NCI-H774 (cell line): ENCODE data around the gene IGF1R.

Experiments
- DNase-seq: peaks from one replicate; lab custom pipeline; 2025; lab: John Stamatoyannopoulos, UW

Gene IGF1R

DNA sequence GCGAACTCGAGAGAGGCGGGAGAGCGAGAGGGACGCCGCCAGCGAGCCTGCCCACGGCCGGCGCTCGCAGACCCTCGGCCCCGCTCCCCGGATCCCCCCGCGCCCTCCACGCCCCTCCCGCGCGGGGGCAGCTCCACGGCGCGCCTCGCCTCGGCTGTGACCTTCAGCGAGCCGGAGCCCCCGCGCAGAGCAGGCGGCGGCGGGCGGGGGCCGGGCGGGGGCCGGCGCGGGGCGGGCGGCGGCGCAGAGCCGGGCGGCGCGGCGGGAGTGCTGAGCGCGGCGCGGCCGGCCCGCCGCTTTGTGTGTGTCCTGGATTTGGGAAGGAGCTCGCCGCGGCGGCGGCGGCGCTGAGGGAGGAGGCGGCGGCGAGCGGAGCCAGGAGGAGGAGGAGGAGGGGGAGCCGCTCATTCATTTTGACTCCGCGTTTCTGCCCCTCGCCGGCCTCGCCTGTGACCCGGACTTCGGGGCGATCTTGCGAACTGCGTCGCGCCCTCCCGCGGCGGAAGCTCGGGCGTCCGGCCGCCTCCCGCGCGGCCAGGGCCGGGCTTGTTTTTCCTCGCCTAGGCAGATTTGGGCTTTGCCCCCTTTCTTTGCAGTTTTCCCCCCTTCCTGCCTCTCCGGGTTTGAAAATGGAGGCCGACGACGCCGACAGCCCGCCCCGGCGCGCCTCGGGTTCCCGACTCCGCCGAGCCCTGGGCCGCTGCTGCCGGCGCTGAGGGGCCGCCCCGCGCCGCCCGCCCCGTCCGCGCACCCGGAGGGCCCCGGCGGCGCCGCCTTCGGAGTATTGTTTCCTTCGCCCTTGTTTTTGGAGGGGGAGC is 524 bp downstream of the IGF1R start:
- DNase-seq: peak; percentile 20

DNA sequence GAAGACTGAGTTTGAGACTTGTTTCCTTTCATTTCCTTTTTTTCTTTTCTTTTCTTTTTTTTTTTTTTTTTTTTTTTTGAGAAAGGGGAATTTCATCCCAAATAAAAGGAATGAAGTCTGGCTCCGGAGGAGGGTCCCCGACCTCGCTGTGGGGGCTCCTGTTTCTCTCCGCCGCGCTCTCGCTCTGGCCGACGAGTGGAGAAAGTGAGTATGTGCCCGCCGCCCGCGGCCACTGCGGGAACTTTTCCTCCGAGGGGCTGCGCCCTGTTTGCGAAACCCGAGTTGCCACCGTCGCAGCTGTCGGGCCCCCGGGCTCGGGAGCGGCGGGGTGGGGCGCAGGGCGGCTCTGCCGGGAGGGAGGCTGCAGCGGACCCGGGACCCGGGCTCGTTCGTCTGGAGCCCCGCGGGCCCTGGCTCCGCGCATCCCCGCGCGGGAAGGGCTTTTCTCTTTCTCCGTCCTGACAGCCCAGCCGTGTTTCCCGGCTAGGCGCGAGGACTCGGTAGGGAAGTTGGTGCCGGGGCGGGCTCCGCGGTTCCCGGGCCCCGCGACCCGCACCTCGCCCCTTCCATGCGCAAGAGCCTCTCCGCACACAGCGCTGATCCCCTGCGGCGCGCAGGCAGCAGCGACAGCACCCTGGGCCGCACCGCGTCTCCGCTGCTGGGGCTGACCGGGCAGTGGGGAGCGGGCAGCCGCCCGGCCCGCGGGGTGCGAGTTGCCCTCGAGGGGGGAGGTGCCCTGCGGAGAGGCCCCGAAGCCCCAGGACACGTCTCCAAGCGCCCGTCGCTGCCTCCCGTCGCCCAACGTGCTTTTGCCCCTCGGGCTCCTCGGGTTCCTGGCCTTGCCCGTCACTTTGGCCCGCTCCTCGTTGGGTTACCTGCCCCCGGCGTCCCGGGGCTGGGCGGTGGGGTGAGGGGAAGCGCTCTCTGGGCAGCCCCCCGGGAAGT is 1.4 kb downstream of the IGF1R start:
- DNase-seq: no peak

DNA sequence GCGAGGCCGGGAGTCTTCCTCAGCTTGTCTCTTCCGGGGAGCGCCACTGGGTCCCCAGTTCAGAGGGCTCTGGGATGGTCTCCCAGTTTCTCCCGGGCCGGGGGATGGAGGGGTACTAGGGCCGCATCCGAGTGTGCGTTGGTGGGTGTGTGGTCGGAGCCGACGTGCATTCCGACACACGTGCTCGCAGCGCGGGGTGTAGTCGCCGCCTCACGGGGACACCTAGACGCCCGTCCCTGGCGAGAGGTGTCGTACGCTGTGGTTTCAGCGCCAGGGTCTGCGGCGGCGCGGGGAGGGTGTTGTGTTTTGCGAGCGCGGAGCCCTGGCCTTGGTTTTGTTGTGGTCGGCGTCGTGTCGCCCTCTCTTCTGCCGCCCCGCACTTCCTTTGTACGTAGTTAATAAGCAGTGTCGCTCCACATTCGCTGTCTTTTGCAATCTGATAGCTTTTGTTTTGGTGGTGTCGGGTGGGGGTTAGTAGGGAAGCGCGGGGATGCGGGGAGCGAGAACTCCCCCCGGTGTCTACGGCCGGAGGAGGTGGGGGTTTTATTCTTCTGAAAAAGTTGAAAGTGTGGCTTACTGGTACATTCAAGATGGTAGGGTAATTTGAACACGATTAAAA is 2.2 kb downstream of the IGF1R start:
- DNase-seq: no peak

DNA sequence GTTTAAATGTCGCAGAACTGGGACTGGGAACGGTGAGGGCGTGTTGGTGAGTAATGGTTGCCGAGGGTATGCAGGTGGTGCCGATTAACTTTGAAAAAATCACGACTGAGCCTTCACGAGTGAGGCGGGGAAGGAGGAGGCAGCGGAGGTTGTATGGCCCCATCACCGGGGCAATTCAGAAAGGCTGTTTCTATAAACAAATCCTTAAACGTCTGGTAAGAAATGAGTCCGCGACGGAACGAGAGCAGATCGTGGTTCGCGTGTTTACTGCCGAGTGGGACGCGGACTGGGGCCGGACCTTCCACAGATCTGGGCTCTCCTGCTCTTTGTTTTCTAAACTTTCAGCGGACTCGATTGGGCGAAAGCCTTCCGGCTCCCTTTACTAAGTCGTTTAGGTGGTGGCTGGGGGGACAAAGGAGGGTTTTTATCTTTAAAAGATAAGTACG is 2.7 kb downstream of the IGF1R start:
- no peak for DNase-seq

DNA sequence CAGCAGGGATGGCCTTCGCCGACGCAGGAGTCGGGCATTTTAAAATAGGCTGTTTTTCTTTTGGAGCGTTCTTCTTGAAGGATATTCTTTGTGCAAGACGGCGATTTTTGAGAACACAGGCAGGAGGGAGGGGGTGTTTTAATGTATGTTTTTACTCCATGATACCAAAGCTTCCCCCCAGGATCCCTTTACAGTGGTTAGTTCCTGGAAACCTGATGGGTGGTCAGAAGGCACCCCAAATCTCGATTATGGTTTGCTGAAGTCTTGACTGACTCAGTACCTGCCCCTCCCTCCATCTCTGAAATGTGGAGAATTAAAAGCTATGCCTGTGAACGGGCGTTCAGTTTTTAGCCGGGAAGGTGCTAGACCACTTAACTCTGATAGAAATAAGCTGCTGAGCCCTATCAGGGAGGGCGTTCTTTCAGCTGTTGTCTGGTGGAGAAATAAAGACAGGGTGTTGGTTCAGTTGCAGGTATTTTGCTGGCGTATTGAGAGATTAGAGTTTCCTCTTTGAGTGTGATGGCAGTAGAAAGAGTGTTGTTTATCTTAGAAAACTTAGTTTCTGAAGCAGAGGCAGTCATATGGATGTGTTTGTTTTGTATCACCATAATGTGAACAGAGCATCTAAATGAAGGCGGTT is 3.4 kb downstream of the IGF1R start:
- no peak for DNase-seq

DNA sequence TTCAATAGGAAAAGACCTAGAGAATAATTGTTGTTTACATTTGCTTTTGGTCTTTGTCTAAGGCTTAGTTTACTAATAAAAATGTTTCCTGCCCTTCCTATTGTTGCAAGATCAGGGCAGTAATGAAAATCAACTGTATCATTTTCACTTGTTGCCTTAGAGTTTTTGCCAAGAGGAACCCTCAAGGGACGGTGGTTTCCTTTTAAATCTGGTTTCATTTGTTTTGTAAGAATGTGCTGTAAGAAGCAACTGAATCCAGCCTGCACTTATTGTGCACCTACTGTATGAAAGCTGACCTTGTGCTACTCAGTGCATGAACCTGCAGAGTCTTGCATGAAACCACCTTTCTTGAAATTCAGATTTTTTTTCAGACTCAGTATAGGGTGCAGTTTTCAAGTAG is 5.3 kb downstream of the IGF1R start:
- no peak for DNase-seq

DNA sequence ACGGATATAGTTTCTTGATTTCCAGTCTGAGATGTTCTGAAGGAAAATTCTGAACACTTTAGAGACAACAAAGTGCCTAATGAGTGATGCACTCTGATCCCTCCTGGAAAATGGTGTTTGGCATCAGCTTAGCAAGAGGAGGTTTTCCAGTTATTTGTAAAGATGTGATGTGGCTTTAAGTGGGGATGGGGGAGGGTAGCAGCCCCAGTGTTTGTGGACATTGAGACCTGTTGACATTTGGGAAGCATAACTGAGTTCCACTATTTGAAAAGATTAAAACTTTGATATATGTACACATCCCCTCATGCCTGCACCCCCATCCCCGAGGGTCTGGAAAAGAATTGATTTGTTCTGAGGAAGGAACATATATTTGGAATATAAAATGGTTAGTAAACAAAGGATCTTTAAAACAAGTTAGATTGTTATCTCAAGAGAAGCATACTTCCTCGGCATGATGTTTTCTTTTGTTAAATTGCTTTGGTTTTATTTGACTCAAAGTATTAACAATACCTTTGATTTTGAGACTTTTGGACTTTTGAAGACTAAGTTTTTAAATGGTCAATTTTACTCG is 6.5 kb downstream of the IGF1R start:
- no peak for DNase-seq

DNA sequence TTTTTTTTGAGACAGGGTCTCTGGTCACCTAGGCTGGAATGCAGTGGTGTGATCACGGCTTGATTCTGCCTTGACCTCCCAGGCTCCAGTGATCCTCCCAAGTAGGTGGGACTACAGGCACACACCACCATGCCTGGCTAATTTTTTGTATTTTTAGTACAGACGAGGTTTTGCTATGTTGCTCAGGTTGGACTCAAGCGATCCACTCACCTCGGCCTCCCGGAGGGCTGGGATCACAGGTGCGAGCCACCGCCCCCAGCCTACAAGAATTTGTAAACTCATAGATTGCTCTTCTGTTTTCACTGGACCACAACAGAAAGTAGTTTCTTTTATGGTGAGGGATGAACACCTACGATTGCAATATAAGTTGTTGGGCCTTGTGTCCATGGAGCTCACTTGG is 7.4 kb downstream of the IGF1R start:
- DNase-seq: no peak

DNA sequence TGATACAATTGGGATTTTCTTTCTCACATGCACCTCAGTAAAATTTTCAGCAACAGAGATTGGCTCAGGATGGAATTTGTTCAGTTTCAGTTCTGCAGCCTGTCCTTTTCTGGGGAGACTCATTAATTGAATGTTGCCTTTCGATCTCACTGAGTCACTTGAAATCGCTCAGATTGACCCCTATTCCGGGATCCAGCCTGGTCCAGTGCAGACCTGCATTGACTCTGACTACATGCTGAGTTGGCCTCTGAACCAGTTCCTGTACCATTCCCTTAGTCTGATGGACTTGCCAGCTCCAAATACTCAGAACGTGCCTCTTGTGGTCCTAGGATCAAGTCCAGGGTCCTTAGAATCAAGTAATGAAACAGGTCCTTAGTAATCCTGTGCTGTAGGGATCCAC is 9.4 kb downstream of the IGF1R start:
- DNase-seq: no peak

DNA sequence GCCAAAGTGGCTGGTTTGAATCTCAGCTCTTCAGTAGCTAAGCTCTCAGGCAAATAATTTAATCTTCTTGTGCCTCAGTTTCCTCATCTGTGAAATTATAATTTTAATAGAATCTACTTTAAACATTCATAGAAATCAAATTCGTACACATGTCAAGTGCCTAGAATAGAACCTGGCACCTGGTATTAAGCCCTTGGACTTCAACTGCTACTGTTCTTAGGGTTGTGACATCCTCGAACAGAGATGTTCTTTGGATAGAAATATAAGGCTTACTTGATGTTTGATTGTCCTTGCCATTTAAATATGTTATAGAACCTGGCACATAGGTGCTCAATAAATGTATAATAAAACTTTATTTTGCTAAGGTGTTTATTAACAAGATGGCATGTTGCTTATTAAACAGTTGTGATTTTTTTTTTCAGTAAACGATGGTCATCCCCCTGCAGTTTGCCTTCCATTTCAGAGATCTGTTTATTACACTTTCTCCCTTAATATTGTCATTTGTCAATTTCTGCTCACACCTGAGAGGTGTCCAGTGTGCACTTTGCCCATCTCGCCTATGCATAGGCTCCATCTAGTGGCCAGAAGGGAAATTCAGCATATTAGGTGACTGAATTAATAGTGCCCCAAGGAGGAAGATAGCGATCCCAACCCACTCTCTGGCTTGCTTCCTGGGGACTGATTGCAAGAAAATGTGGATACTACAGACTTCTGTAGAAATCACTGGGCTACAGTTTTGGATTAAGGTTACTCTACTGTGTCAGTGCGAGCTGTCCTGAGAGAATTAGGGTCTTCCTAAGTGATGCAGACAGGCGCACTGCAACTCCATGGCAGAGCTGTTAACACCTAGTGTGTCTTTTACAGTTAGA is 10.7 kb downstream of the IGF1R start:
- DNase-seq: peak; percentile 25

DNA sequence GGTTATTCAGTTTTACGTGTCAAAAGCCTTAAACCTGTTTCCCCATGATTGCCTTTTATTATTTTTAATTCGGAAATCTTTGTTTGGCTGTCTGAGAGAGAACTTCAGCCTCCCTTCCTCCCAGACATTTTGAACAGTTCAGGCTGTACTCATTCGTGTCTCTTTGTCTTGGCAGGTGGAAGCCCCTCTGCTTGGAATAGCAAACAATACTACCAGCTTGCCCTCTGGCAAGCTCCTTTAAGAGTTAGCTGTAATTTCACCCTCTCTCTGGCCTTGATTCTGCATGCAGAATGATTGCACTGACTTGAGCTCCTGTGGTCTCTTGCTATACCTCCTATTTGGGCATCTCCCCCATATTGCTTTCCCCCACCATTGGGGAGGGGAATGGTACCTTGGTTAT is 11.7 kb downstream of the IGF1R start:
- no peak for DNase-seq

DNA sequence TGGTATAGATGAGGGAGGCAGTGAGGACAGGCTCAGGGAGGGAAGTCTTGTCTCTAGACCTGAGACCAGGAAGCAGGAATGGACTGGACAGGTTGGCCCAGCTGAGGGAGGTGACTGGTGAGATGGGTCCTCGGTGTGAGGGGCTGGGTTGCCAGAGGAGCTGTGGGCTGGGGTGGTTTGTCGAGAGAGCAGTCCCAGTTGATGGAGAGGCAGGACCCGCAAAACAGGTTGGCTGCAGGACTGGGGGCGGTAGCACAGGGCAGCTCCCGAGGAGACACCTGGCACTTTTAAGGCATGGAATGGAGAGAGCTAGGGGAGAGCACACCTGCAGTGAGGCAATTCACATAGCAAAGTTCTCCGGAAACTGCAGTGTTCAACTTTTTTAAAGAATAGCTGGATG is 14.7 kb downstream of the IGF1R start:
- DNase-seq: no peak

DNA sequence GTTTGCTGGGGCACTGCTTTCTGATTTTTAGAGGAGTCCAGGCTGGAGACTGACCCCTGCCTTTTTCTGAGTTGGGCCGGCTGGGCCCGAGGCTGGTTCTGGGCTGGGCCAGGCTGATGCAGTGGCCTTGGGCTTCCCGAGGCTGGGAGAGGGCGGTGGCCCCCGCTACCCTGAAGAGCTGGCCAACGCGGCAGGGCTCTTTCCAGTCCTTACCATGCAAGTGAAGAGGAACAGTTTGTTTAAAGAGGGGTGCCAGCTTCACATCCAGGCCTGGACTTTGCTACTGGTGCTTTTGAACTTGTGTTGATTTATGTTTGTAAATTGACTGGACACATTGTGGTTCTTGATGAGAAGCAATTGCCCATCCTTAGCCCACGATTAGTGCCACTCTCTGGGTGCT is 15.3 kb downstream of the IGF1R start:
- DNase-seq: no peak

DNA sequence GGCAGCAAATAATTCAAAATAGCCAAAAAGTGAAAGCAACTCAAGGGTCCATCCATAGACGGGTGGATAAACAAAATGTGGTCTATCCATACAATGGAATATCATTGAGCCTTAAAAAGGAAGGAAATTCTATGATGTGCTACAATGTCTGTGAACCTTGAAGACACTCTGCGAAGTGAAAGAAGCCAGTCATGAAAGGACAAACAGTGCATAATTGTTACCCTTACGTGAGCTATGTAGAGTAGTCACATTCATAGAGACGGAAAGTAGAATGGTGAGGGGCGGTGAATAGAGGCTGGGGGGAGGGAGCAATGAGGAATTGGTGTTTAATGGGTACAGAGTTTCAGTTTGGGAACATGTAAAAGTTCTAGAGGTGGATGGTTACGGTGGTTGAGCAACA is 18.1 kb downstream of the IGF1R start:
- no peak for DNase-seq

DNA sequence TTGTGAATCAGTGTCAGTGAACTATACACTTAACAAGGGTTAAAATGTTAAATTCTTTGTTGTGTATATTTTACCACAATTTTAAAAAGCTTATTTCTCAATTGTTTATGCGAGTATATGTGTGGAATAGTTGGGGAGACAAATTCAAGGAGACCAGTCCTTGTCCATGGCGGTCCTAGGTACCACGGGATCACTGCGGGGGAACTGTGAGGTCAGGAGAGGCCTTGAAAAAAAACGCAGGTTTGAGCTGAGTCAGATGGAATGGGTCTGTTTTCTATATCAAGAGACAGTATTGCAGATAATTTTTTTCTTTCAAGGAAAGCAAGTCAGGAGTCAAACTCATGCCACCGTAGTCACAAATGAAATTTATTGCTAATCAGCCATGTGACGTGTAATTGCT is 18.5 kb downstream of the IGF1R start:
- no peak for DNase-seq

DNA sequence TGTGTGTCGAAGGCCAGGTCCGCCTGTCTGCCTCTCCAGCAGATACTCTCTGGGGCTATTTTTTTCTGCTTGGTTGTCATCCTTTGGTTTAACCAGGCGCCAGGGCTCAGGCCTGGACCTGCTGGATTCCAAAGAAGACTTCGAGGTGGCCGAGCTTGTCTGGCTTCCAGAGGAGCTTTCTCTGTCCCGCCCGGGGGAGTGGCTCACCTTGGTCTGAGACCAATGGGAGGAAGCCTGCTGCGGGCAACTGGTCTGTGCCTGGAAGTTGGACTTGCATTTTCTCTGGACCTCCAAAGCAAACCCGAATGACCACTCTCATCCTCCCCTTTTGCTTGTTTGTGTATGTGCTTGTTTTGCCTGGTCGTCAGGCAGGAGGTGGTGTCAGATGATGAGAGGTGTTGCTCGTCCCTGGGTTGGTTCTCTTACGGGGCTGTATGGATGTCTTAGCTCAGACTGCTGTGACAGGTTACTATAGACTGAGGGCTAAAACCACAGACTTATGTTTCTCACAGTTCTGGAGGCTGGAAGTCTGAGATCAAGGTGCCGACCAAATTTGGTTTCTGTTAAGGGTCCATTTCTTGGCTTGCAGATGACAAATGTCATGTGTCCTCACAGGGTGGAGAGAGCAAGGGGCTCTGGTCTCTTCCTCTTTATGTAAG is 19.3 kb downstream of the IGF1R start:
- no peak for DNase-seq

DNA sequence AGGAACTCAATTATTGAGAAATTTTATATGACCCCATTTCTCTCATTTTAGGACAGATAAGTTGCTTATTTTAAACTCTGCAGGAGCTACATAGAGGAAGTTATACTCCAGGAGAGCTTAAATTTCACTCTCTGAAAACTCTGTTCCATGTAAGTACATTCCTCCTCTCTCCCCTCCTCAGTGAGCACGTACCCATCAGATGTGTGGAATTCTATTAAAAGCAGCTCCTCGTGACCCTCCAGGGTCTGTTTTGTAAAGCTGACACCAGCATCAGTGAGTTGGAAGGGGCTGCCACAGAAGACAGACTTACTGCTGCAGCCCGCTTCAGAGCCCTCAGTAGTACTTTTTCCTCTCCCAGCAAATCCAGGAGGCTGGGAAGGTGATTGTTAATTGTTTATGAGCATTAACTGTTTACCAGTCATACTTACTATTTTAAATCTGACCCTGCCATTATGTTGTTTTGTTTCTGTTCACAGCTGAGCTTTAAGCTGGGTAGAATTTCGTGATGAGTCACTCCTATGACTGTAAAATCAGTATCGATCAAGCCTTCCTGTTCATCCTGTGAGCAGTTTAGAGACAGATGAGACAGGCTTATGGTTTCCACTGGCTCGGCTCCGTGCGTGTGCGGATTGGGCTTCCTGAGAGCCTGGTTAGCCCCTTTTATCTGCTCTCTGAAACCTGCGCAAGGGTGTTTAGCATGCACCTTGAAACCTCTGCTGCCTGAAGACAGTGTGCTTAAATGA is 20.4 kb downstream of the IGF1R start:
- no peak for DNase-seq

DNA sequence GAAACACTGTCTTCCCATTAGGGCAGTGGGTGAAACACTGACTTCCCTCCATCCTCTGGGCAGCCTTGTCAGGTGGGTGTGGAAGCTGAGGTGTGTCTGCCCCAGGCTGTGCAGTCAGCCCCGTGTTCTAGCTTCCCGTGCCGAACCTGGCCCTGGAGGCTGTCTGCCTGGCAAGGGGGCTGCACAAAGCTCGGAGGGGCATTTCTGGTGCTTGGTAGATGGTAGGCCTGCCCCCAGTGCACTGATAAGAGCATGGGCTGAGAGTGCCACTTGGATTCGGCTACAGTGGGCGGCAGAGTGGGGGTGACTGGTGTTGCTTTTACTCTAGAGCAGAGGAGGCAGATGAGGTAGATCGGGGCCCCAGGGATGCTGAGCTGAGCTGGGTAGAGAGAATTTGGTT is 21.3 kb downstream of the IGF1R start:
- no peak for DNase-seq
